GM21576 (cell line): ENCODE data around the gene A2M.
"Not testable (repeated sequence)": the region's sequence is repeated elsewhere in the genome, so short reads cannot be mapped to it uniquely, and the experiment has no call there.

Experiments
- ATAC-seq: cut with Tn5 transposase; IDR thresholded peaks from one replicate; pipeline ENCODE4 v1.9.1; 2021; ENCODE audit warnings: mild to moderate bottlenecking, moderate library complexity; ENCODE audit not compliant: unreplicated experiment

A2M gene

DNA sequence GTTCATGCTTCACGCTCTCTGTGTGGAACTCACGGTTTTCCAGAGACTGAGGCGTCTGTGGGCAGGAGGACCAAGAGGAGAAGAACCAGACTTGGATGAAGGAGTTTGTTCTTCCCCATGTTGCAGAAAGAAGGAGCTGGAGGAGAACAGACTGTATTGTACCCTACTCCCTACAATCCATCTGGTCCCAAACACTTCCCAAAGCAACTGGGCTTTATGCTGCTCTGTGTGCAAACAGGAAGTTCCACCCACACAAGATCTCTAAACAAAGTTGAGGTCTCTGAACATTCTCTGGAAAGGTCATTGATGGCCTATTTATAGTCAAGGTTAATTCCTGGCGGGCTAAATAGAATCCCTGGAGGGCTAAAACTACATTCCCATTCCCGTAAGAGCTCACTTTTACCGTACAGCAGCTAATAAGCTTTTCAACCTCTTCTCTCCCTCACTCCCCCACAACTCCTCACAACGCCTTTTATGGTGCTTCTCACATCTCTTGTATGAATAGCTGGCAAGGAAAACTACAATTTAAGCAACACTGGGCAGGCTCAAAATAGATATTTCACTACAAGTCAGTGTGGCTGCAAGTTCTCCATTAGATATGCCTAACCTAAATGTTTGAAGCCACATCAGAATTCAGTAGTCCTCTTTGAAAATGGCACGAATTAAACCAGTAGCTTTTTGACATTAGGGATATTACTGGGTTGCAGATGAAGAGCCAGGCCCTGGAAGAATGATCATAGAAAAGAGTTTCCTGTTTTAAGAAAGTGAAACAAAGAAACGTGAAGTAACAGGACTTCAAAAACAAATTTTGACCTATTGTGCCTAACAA lies at the start of gene A2M:
Gene A2M (minus strand): TSS at position 189 of the 829 bp plus-strand sequence. CDS start 70 bp downstream, at position 119.
- no peak for ATAC-seq

DNA sequence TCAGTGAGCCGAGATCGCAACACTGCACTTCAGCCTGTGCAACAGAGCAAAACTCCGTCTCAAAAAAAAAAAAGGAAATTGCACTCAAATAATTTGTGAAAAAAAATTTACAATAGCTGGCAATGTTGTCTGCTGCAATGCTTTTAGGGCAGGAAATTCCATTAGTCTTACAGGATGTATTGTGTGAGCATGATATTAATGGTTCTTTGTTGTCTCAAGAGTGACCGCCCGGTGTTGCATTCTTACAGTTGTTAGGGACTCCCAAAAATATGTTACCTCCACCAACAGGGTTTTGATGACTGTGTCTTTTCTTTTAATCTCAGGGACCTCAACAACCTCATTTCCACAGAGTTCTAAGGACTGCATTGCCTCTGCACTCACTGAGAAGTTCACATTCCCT lies 47.7 kb upstream of the A2M start:
- no peak for ATAC-seq

DNA sequence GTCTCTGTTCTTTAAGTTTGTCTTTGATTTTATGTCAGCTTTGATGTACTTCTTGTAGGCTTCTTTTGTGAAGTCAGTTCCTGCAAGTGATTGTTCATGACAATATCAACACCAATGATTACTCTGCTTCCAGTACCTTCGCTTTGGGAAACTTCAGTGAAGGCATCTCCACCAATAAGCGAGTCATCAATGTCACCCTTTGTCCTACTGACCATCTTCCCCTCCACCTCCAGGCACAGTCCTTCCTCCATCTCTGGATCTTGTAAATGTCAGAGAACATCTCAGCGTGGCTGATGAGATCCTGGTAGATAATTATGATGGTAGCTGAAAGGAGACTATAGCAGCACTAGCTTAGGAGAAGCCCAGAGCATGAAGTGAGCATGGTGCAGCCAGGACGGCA lies 40.4 kb upstream of the A2M start:
- no peak for ATAC-seq

- ATAC-seq = no peak
Observed at GRCh38 chr12:9149372-9149771, 33.7 kb upstream of the A2M start.

GRCh38 chr12:9148926-9149325 lies 33.2 kb upstream of the A2M start:
- ATAC-seq = no peak

DNA sequence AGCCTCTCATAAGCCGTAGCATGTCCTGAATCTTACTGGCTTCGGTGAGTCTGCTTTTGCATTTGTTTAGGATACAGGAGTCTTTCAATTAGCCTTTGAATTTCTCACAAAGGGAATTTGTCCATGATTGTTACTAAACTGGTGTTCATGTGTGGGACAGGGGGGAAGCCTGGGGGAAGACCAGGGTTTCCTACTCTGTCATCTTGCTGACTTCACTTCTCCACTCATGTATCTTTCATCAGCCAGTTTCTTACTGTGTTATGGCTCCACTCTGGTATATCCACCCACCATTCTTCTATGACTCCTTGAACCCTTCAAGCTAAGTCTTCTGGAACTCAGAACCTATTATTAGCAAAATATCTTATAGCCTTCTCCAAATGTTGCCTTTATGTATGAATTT lies 31.7 kb upstream of the A2M start:
- no peak for ATAC-seq

- ATAC-seq = no peak
Observed at GRCh38 chr12:9144730-9145106, 29.0 kb upstream of the A2M start.

DNA sequence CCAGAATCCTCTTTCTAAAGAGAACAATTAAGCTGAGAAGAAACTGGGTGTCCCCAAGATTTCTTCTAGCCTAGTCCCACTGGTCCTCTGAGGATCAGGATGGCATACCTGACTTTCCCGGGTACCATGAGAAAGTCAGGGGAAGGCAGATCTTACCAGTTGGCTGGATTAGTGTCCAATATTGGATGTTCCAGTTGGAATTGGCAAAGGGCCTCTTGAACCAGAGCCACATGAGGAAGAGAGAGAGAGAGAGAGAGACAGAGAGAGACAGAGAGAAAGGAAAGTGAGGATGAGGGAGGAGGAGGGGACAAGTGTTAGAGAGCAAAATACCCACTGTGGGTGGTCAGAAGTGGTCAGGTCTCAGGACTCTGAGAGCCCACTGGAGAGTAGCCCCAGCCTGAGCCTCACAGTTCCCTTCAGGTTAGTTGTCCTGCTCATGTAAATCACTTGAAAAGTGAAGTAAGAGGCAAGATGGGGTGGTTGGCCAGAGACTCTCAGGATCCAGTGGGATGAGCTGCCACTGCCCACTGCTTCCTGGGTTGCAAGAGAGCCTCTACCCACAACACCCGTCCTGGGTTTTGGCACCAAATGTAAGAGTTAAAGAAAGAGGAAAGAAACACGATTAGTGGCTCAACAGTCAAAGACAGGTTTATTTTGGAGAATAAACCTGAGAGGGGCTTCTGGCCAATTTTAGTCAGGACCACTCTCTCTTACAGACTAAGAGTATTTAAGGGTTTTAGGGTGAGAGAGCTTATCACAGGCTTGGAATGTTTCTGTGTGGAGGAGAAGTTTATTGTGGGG lies 28.4 kb upstream of the A2M start:
- no peak for ATAC-seq

DNA sequence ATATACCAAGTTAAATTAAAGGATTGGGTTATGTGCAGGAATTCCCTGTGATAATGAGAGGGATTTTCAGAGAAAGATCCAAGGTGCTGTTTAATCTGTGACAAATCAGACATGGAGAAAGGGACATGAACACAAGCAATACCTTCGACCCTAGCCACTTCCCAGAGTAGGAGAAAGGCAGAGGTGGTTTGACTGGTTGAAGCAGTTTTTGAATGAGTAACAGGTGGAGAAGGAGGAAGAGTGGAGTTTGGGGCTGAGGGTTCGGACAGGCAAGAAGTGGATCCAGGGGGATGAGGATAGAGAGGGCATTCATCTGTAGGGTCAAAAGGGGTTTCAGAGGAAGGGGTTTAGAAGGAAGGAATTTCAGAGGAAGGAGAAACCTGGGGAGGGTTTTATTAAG lies 27.4 kb upstream of the A2M start:
- no peak for ATAC-seq

GRCh38 chr12:9139588-9140290 lies 24.0 kb upstream of the A2M start:
- not testable (repeated sequence) for ATAC-seq

GRCh38 chr12:9135903-9136310 lies 20.2 kb upstream of the A2M start:
- ATAC-seq = no peak

GRCh38 chr12:9134981-9135628 lies 19.4 kb upstream of the A2M start:
- ATAC-seq = no peak

GRCh38 chr12:9133216-9133916 lies 17.6 kb upstream of the A2M start:
- no peak for ATAC-seq

DNA sequence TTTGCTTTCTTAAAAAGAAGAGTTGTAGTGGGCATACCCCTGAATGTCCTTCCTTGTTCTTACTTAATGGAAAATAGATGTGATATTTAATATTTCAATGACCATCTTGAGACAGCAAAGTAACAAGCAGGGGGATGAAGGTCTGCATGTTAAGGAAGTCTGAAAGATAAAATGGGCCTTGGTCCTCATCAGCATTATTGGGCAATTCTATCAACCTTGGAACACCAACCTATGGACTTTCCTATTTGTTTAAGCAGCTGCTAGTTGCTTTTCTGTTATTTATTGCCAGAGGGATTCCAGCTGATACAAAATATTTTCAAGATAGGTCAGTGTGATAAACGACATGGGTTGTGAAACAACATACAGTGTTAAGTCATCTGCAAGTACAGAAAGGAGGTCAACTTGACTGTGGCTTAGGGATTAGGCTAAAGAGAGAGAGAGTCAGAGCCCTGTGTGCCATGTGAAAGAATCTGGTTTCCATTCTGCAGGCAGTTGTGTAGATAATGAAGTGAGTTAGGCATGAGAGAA lies 16.4 kb upstream of the A2M start:
- ATAC-seq = no peak

- no peak for ATAC-seq
Observed at GRCh38 chr12:9130244-9130643, 14.5 kb upstream of the A2M start.

GRCh38 chr12:9127936-9128663 lies 12.4 kb upstream of the A2M start:
- ATAC-seq = no peak

- ATAC-seq = no peak
Observed at GRCh38 chr12:9127484-9127883, 11.8 kb upstream of the A2M start.

GRCh38 chr12:9124383-9125031 lies 8.8 kb upstream of the A2M start:
- no peak for ATAC-seq

DNA sequence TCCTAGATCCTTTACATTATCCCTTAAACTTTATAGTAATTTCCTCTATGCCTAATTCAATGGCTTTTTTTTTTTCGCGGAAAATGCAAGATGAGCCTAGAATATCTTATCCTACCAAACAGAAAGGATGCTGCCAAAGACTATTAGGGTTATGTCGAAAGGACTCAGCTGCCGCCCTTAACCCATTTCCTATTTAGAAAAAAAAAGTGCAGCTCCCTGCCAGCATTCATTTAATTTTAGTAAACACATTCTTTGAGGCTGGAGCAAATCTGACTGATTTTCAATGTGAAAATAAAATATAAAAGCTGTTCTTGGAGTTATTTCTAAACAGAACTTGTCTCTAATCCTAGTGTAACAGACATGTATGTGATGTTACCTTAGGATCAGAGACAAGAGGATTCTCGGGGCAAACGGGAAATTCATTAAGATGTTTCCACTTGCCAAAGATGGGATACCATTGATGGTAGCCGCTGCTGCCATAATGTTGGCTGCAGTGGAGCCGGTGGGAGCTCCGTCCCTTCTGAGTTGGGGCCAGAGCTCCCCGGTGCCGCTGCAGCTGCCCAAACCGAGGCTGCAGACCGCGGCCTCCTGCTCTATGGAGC lies 8.2 kb upstream of the A2M start:
- no peak for ATAC-seq
